PFSK-1 (cell line): ENCODE data around the gene CCN6.

Experiments
- FOXP2 ChIP-seq: optimal IDR thresholded peaks from 2 replicates; pipeline ENCODE3; 2011; ENCODE audit warnings: borderline replicate concordance, control low read depth, inconsistent platforms; ENCODE audit not compliant: insufficient read depth; ENCODE audit errors: extremely low read length, extremely low read depth
- POLR2AphosphoS5 ChIP-seq: IDR thresholded peaks from 2 replicates; pipeline ENCODE4 v1.6.1; 2012; ENCODE audit warnings: low read depth, mild to moderate bottlenecking, control low read depth, low read length, moderate library complexity
- REST ChIP-seq, 2 experiments: IDR thresholded peaks; 2 replicates each; pipeline versions ENCODE4 v1.6.1 to v1.8.0; 2011 to 2012; ENCODE audit warnings: low read depth in 2 of 2, low read length in 2 of 2, control low read depth in 1 of 2, inconsistent platforms in 1 of 2, mild to moderate bottlenecking in 1 of 2, moderate library complexity in 1 of 2; ENCODE audit not compliant: insufficient read depth in 1 of 2
- SIN3A ChIP-seq: IDR thresholded peaks from 2 replicates; pipeline ENCODE4 v1.6.1; 2012; ENCODE audit warnings: mild to moderate bottlenecking, low read length, moderate library complexity, borderline replicate concordance; ENCODE audit not compliant: insufficient read depth
- TAF1 ChIP-seq: IDR thresholded peaks from 2 replicates; pipeline ENCODE4 v1.6.1; 2012; ENCODE audit warnings: low read length, control low read depth, borderline replicate concordance; ENCODE audit not compliant: insufficient read depth

Gene CCN6

GRCh38 chr6:112085286-112086065 lies 31.6 kb downstream of the CCN6 start:
- no peak for TF ChIP-seq FOXP2
- TF ChIP-seq POLR2AphosphoS5 = no peak
- no peak for TF ChIP-seq REST (IDR thresholded peaks at IDR 0.05; ENCODE audit: insufficient read depth in 1 of 2, low read depth in 2 of 2, low read length in 2 of 2)

GRCh38 chr6:112086744-112087135 lies 32.8 kb downstream of the CCN6 start:
- TF ChIP-seq POLR2AphosphoS5 (no peak), SIN3A (no peak)

- TF ChIP-seq REST (IDR thresholded peaks at IDR 0.05; ENCODE audit: insufficient read depth in 1 of 2, low read depth in 2 of 2, low read length in 2 of 2) (no peak), POLR2AphosphoS5 (peak; percentile 87), TAF1 (0 out of 2 replicates have a peak, but pooled peaks have one; percentile 26), FOXP2 (peak; percentile 86), SIN3A (0 out of 2 replicates have a peak, but pooled peaks have one; percentile 10)
Observed at GRCh38 chr6:112087136-112087911, 33.4 kb downstream of the CCN6 start, which contains the start of the genes FAM229B and TUBE1. Gene FAM229B (plus strand): TSS chr6:112087591. CDS start chr6:112099284, 11,693 bp downstream. Gene TUBE1 (minus strand): TSS chr6:112087482. CDS start chr6:112087434, 48 bp downstream.

- TF ChIP-seq POLR2AphosphoS5 = no peak
- TF ChIP-seq REST (IDR thresholded peaks at IDR 0.05; ENCODE audit: insufficient read depth in 1 of 2, low read depth in 2 of 2, low read length in 2 of 2) = no peak
- TF ChIP-seq FOXP2 = no peak
- TF ChIP-seq TAF1 = no peak
- TF ChIP-seq SIN3A = no peak
Observed at GRCh38 chr6:112087916-112088315, 34.0 kb downstream of the CCN6 start.

- TF ChIP-seq FOXP2 (no peak), REST (IDR thresholded peaks at IDR 0.05; ENCODE audit: insufficient read depth in 1 of 2, low read depth in 2 of 2, low read length in 2 of 2) (no peak), SIN3A (no peak), TAF1 (no peak), POLR2AphosphoS5 (no peak)
Observed at GRCh38 chr6:112096901-112097300, 43.0 kb downstream of the CCN6 start.
